ENCODE data around the gene FUOM. TPM values are rescaled to one million over a fixed set of nuclear protein-coding genes. Genes with fewer than 3 reads are reported as not detected.

FUOM gene
- total and polyA plus RNA-seq, 2 donors (not counting 3 experiments of a cell fraction or from before 2014, with no cell fraction given), result 17.4 to 33.9 TPM

- no peak for FAIRE-seq
- Histone ChIP-seq H3K36me3 (ENCODE audit: control insufficient read depth in 2 of 2, extremely low read depth in 1 of 2, insufficient read depth in 2 of 2, low read length in 2 of 2) (no peaks in the 10 kb centered on the region), H3K9me1 (replicated peaks; ENCODE audit: control insufficient read depth, extremely low read depth, insufficient read depth, low read length) (no peaks in the 10 kb centered on the region), H3K27ac (ENCODE audit: insufficient read depth, low read depth, low read length) (no peak overlapping the region), H3K4me3 (replicated peaks in 1 of 3; ENCODE audit: insufficient read depth in 1 of 3, low read depth in 1 of 3, low read length in 3 of 3) (no peak overlapping the region), H3K9me3 (replicated peaks; ENCODE audit: control insufficient read depth, insufficient read depth, low read length) (no peaks in the 10 kb centered on the region), H3K4me1 (ENCODE audit: control insufficient read depth, extremely low read depth, insufficient read depth, low read length) (no peaks in the 10 kb centered on the region), H3K79me2 (ENCODE audit: control insufficient read depth, insufficient read depth, low read length) (no peaks in the 10 kb centered on the region), H3K27me3 (ENCODE audit: control insufficient read depth in 2 of 2, insufficient read depth in 2 of 2, low read length in 2 of 2) (no peaks in the 10 kb centered on the region), H3K9ac (replicated peaks; ENCODE audit: extremely low read depth, insufficient read depth, low read length) (no peak overlapping the region), H3K4me2 (ENCODE audit: insufficient read depth, low read length) (no peak overlapping the region), H2AFZ (ENCODE audit: low read depth, low read length) (no peak overlapping the region), H4K20me1 (replicated peaks; ENCODE audit: control insufficient read depth, extremely low read depth, insufficient read depth, low read length) (no peaks in the 10 kb centered on the region)
- TF ChIP-seq MAX (IDR thresholded peaks at IDR 0.05; ENCODE audit: insufficient read depth, insufficient read length) (no peak), CTCF (IDR thresholded peaks at IDR 0.05; ENCODE audit: extremely low read depth in 1 of 2, insufficient read depth in 1 of 2, low read depth in 1 of 2, low read length in 2 of 2) (no peak), EZH2 (IDR thresholded peaks at IDR 0.05; ENCODE audit: borderline replicate concordance, low read depth, low read length, severe bottlenecking) (no peak), GATA2 (IDR thresholded peaks at IDR 0.05; ENCODE audit: insufficient read depth, insufficient read length, low read depth, low read length) (no peak), POLR2AphosphoS5 (IDR thresholded peaks at IDR 0.05; ENCODE audit: insufficient read depth, low read depth, low read length) (no peak), MYC (IDR thresholded peaks at IDR 0.05; ENCODE audit: low read depth, low read length) (no peak), FOS (IDR thresholded peaks at IDR 0.05; ENCODE audit: borderline replicate concordance, insufficient read depth, low read length) (no peak), POLR2A (IDR thresholded peaks at IDR 0.05; ENCODE audit: low read depth, low read length) (no peak)
- no peak for DNase-seq (ENCODE audit: low read depth, low spot score)
- ChIA-PET POLR2A (no interaction called here), CTCF (interaction anchor here (2.9 kb wide), 1 partner anchor 17 kb away, joined by 14 read pairs; no protein-coding TSS in a partner anchor)
- no TSS peak for BruUV-seq (replicated peaks)
- intact Hi-C loops (cut with micrococcal nuclease), result no loop called here
- dilution Hi-C loops (cut with MboI; ENCODE audit: extremely low pct_ligation_motif_present, low sequenced_read_pairs), result no loop called here
Observed at GRCh38 chr10:133346413-133346812, 11.4 kb downstream of the FUOM start.

Measured in endothelial cell of umbilical vein (primary cell).